ENCODE results near the gene BAMBI.

BAMBI gene

DNA sequence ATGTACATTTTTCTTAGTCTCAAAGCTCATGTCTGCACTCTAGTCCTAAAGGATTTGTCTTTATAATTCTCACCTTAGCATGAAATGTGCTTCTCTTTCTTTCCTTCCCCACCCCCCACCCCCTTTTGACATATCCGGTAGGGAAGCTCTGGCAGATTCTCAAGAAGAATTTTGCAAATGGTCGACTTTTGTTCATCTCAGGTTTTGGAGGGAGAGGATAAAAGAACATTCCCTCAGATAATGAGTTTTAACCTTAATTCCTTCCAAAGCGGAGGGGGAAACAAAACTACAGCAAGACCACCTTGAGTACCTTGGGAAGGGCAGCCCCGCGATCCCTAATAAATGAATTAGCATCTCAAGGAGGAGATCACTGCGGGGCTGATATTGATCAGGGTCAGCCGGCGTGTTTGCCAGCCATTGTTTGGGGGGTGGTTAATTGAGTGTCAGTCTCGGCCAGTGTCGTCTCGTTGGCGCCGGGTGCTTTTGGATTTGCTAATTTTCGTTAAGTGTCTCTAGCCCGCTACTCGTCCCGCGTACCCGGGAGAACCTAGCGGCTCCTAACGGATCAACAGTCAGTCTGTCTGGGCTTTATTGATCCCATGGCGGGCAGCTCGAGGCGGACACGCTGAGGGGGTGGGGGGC is 874 bp upstream of the BAMBI start:
- peak overlapping the region; percentile 25 for H3K4me3 ChIP-seq (ENCODE audit: low read length)
- no peak for DNase-seq (ENCODE audit: low read depth)
- TF ChIP-seq, protein P1, sequence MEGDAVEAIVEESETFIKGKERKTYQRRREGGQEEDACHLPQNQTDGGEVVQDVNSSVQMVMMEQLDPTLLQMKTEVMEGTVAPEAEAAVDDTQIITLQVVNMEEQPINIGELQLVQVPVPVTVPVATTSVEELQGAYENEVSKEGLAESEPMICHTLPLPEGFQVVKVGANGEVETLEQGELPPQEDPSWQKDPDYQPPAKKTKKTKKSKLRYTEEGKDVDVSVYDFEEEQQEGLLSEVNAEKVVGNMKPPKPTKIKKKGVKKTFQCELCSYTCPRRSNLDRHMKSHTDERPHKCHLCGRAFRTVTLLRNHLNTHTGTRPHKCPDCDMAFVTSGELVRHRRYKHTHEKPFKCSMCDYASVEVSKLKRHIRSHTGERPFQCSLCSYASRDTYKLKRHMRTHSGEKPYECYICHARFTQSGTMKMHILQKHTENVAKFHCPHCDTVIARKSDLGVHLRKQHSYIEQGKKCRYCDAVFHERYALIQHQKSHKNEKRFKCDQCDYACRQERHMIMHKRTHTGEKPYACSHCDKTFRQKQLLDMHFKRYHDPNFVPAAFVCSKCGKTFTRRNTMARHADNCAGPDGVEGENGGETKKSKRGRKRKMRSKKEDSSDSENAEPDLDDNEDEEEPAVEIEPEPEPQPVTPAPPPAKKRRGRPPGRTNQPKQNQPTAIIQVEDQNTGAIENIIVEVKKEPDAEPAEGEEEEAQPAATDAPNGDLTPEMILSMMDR (IDR thresholded peaks at IDR 0.05; ENCODE audit: insufficient read depth, low read depth, low read length, missing control alignments): no peak

DNA sequence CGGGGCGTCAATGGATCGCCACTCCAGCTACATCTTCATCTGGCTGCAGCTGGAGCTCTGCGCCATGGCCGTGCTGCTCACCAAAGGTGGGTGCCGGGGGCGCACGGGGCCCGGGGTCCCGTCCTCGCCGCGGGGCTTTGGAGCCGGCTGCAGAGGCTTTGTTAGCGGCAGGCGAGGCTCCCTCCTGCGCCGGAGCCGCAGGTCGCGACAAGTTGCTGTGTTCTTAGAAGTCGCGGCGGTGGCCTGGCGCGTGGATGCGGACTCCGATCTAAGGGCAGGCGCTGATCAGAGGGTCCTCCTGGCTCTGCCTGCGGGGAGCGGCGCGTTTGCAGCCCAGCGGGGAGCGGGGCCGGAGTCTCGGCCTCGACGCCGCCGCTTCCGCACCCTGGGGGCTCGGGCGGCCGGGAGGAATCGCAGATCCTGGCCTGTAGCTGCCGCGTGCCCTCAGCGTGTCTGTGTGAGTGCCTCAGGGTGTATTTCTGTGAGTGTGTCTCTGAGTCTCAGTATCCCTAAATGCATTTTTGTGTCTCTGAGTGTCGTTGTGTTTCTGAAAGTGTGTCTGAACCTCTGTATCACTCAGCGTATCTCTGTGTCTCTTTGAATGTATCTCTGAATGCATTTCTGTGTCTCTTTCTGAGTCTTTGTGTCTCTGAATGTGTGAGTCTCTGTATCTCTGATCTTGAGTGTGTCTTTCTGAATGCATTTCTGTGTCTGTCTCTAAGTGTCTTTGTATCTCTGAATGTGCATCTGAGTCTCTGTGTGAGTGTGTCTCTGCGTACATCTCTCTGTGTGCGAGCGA is 766 bp downstream of the BAMBI start:
- TF ChIP-seq, protein P1 (IDR thresholded peaks at IDR 0.05; ENCODE audit: insufficient read depth, low read depth, low read length, missing control alignments): no peak
- H3K4me3 ChIP-seq (ENCODE audit: low read length): peak overlapping the region; percentile 55
- DNase-seq (ENCODE audit: low read depth): peak; percentile 31

DNA sequence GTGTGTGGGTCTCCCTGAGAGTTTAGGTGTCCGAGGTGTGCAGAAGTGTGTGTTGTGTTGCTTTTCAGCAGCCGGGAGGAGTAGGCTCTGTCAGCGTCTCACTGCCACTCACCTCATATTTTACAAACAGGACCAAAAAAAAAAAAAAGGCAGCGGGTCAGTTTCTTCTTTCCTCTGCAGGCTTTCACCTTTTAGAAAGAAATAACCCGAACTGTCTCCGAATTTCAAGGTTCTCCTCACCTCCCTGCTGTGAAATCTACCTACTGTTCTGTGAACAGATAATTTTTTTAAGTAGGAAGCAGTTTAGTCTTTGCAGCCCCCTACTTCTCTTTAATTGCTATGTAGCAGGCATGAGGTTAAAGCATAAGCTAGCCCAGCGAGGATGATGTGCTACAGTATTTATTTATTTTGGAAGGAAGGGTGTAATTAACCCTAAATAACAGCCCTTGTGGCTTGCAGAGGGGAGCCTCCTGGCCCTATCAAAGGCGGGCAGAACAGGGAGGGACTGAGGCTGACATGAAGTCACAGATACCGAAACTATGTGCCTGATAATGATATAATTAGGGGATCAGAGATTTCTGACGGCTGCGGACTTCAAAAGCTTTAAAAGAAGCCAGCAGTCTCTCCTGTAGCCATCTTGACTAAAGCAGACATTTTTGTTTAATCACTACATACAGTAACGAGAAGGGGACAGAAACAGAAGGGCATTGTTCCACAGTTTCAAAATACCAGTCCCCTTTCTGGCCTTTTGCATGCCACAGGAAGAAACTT is 1.6 kb downstream of the BAMBI start:
- H3K4me3 ChIP-seq (ENCODE audit: low read length): peak overlapping the region; percentile 55
- no peak for DNase-seq (ENCODE audit: low read depth)
- TF ChIP-seq, protein P1 (IDR thresholded peaks at IDR 0.05; ENCODE audit: insufficient read depth, low read depth, low read length, missing control alignments): no peak

DNA sequence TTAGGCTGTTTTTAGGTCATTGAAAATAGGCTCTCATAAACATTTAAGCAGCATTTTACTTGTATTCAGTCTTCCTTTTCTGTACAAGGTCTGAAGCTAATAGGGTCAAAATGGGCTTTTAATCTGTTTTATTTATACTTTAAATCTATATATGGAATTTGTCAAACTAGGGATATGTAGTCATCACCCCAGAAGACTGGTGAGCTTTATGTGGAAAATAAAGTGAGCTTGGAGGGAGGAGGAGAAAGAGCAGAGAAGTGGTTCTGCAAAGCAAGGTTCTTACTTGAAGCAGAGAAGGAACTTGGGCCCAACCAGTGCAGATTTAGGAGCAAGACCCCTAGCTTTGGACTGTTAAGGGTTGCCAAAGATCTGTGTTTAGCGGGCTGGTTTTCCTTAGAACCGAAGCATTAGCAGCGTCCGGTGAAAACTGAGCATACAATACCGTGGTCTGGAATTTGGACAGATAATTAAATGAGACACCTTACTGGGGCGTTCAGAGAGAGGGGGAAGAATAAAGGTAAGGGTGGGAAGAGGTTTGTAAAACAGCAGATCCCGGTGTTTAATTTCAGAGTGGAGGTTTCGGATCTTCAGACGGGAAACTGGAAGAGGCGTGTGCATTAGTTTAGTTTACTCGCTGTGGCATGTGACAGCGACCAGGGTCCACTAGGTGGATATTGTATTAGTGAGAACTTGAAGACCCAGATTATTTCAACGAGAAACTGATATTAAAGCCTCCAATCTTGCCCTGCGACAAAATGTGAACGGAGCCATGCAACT is 2.4 kb downstream of the BAMBI start:
- H3K4me3 ChIP-seq (ENCODE audit: low read length): peak overlapping the region; percentile 21
- TF ChIP-seq, protein P1 (IDR thresholded peaks at IDR 0.05; ENCODE audit: insufficient read depth, low read depth, low read length, missing control alignments): peak; percentile 23
- no peak for DNase-seq (ENCODE audit: low read depth)

DNA sequence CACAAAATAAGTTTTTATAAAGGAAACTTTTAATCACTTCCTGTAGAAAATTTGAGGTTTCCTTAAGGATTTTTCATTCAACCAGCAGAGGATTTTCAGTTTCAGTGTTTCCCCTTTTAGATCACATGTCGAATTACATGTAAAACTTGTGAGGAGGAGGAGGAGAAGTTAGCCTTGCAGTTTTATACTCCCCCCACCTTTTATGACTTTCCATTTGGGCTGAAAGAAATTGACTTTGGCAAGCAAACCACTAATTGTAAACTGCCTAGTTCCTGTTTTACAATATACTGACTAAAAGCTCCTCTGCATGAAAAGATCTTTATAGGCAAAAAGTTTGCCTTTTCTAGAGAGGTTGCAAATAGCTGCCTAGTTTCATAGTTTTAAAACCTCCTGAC is 3.0 kb downstream of the BAMBI start:
- DNase-seq (ENCODE audit: low read depth): no peak
- H3K4me3 ChIP-seq (ENCODE audit: low read length): no peak overlapping the region
- TF ChIP-seq, protein P1 (IDR thresholded peaks at IDR 0.05; ENCODE audit: insufficient read depth, low read depth, low read length, missing control alignments): no peak

DNA sequence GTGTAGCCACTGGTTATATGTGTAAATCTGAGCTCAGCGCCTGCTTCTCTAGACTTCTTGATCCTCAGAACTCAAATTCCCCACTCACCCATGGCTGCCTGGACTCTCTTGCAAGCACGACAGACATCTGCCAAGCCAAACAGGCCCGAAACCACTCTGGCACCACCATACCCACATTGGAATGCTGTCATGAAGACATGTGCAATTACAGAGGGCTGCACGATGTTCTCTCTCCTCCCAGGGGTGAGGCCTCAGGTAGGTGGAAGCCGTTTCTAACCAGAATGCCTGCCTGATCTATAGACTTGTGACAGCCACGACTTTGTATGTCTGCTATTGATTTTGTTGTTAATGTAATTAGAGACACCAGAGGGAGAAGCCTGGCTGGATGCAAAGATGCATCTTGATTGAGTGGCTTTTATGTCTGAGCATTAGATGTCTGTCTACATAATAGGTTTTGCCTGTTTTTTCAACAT is 4.0 kb downstream of the BAMBI start:
- TF ChIP-seq, protein P1 (IDR thresholded peaks at IDR 0.05; ENCODE audit: insufficient read depth, low read depth, low read length, missing control alignments): no peak
- H3K4me3 ChIP-seq (ENCODE audit: low read length): no peak overlapping the region
- no peak for DNase-seq (ENCODE audit: low read depth)
